Osteocyte (in vitro differentiated cells): ENCODE data around the gene ZNF280D. TPM values are rescaled to one million over a fixed set of nuclear protein-coding genes. Genes with fewer than 3 reads are reported as not detected.

Experiments
- DNase-seq: peaks from one replicate; pipeline ENCODE4 v3.0.0; 2021; ENCODE audit warnings: mixed read lengths; ENCODE audit not compliant: unreplicated experiment; ENCODE audit errors: extremely low spot score
- H3K27ac Mint-ChIP-seq: one replicate; pipeline ENCODE4 v1.8.0; 2021; ENCODE audit warnings: mild to moderate bottlenecking, mixed read lengths; ENCODE audit not compliant: unreplicated experiment
- H3K27me3 Mint-ChIP-seq: one replicate; pipeline ENCODE4 v1.8.0; 2021; ENCODE audit warnings: mixed read lengths; ENCODE audit not compliant: unreplicated experiment
- H3K36me3 Mint-ChIP-seq: one replicate; pipeline ENCODE4 v1.8.0; 2021; ENCODE audit warnings: mixed read lengths; ENCODE audit not compliant: unreplicated experiment
- H3K4me1 Mint-ChIP-seq: one replicate; pipeline ENCODE4 v1.8.0; 2021; ENCODE audit warnings: mixed read lengths; ENCODE audit not compliant: unreplicated experiment
- H3K4me3 Mint-ChIP-seq: one replicate; pipeline ENCODE4 v1.8.0; 2021; ENCODE audit warnings: mild to moderate bottlenecking, moderate library complexity, mixed read lengths; ENCODE audit not compliant: unreplicated experiment
- H3K9me3 Mint-ChIP-seq: one replicate; pipeline ENCODE4 v1.8.0; 2021; ENCODE audit warnings: mixed read lengths; ENCODE audit not compliant: unreplicated experiment
- total RNA-seq: library from RNA; stranded (reverse); gene quantifications from 2 replicates; pipeline ENCODE4 v1.2.1, GENCODE V29; 2021
- TF ChIP-seq, protein P1 (sequence below): fragments of 200-600 bp; sonication (generic); IDR thresholded peaks from 2 replicates; pipeline ENCODE4 v1.5.0; 2021; ENCODE audit warnings: antibody characterized with exemption, mild to moderate bottlenecking, moderate library complexity

The ZNF280D gene
- total RNA-seq, 1 donor from 2014 or later, result 16.1 TPM

DNA sequence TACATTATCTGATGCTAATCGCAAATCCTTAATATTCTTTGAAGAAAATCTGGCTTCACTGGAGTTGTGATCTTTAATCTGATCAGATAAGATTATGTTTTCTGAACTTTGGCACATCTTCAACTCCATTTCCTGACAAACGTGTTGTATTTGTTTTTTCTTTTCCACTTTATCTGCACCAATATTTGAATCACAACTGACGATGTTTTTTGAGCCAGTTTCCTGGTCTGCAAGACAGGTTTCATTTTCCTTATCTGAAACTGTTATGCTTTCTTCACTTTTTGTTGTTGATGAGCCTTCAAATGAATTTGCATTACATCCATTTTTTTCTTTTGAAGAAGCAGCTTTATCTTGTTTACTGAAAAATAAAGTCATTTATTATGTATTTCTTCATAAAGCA, 101.5 kb downstream of the ZNF280D start:
- H3K36me3 Mint-ChIP-seq, result peaks cover 7% of the 10 kb centered on the region
- no peaks in the 10 kb centered on the region for H3K9me3 Mint-ChIP-seq
- no peaks in the 10 kb centered on the region for H3K4me1 Mint-ChIP-seq
- DNase-seq, result no peak
- no peaks in the 10 kb centered on the region for H3K27me3 Mint-ChIP-seq
- no peak overlapping the region for H3K4me3 Mint-ChIP-seq
- H3K27ac Mint-ChIP-seq, result no peak overlapping the region
- TF ChIP-seq, protein P1, sequence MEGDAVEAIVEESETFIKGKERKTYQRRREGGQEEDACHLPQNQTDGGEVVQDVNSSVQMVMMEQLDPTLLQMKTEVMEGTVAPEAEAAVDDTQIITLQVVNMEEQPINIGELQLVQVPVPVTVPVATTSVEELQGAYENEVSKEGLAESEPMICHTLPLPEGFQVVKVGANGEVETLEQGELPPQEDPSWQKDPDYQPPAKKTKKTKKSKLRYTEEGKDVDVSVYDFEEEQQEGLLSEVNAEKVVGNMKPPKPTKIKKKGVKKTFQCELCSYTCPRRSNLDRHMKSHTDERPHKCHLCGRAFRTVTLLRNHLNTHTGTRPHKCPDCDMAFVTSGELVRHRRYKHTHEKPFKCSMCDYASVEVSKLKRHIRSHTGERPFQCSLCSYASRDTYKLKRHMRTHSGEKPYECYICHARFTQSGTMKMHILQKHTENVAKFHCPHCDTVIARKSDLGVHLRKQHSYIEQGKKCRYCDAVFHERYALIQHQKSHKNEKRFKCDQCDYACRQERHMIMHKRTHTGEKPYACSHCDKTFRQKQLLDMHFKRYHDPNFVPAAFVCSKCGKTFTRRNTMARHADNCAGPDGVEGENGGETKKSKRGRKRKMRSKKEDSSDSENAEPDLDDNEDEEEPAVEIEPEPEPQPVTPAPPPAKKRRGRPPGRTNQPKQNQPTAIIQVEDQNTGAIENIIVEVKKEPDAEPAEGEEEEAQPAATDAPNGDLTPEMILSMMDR, result no peak

DNA sequence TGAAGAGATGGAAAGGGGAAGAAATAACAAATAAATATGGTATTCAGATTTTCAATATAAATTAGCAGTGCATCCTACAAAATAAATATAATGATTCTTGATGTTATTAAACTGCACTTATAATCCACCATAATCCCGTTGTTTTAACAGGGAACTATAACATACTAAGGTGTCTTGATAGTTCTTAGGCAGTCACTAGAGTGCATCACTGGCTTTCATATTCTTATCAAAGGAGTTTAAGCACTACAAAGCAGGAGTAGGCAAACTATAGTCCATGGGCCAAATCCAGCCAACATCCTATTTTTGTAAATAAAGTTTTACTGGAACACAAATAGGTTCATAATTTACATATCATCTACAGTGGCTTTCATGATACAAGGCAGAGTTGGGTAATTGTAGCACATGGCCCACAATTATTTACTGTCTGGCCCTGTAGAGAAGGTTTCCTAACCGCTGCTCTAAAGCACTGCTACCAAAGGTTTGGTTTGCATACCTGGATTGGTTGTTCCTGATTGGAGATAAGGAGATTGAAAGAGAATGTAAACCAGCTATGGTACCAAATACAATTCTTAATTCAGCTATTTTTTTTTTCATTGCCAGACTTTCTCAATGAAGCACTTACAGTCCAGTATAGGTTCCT, 104.3 kb downstream of the ZNF280D start:
- H3K27me3 Mint-ChIP-seq, result no peaks in the 10 kb centered on the region
- H3K9me3 Mint-ChIP-seq, result no peaks in the 10 kb centered on the region
- no peak for DNase-seq
- TF ChIP-seq, protein P1, result no peak
- no peaks in the 10 kb centered on the region for H3K4me1 Mint-ChIP-seq
- H3K27ac Mint-ChIP-seq, result no peak overlapping the region
- no peak overlapping the region for H3K4me3 Mint-ChIP-seq
- H3K36me3 Mint-ChIP-seq, result peaks cover 5% of the 10 kb centered on the region

DNA sequence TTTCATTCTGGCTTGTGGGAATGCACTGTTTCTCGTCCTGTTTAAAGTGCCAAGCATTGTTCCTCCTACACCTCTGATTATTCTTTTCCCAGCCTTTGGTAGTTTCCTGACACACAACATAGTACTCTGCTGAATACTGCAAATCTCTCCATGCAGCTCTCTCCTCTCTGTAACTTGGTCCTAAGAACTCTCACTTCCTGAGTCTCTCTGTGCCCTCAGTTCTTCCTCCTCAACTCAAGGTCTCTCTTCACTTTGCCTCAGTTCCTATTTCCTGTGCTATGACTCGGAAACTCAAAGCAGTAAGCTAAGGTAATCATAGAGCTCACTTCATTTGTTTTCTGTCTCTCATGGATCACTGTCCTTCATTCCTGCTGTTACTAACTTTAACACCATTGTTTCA, 113.4 kb downstream of the ZNF280D start:
- H3K4me3 Mint-ChIP-seq, result no peak overlapping the region
- DNase-seq, result no peak
- peaks cover 3% of the 10 kb centered on the region for H3K36me3 Mint-ChIP-seq
- H3K27ac Mint-ChIP-seq, result no peak overlapping the region
- H3K9me3 Mint-ChIP-seq, result peaks cover 8% of the 10 kb centered on the region
- H3K27me3 Mint-ChIP-seq, result peaks cover 2% of the 10 kb centered on the region
- TF ChIP-seq, protein P1, result no peak
- no peaks in the 10 kb centered on the region for H3K4me1 Mint-ChIP-seq

DNA sequence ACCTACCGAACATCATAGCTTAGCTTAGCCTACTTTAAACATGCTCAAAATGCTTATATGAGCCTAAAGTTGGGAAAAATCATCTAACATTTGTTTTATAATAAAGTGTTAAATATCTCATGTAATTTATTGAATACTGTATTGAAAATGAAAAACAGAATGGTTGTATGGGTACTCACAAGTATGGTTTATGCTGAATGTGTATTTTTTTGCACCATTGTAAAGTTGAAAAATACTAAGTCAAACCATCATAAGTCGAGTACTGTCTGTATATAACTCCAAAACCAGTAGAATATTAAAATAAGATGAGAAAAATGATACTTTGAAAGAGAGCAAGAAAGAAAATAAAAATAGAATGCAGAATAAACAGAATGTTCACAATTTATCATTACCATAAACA, 115.7 kb downstream of the ZNF280D start:
- DNase-seq, result no peak
- Mint-ChIP-seq H3K36me3 (peaks cover 3% of the 10 kb centered on the region), H3K27ac (no peak overlapping the region), H3K9me3 (peaks cover 8% of the 10 kb centered on the region), H3K4me3 (no peak overlapping the region), H3K4me1 (no peaks in the 10 kb centered on the region), H3K27me3 (peaks cover 12% of the 10 kb centered on the region)
- TF ChIP-seq, protein P1, result no peak

DNA sequence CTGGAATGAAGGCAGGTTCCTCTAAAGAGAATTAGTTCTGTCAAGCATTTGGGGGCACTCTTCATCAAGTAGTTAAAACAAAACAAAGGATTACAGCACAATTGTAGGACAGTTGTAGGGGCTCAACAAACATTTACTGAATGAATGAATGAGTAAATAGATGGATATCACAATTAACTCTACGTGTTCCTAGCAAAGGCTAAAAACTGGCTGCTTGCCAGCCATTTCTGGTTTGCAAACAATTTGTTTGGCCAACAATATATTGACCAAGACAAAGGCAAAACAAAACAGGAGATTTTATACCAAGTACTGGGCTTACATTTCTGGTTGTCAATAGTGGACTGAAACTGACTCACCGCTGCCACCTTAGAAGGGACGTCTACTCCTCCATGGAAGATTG, 116.8 kb downstream of the ZNF280D start:
- H3K27ac Mint-ChIP-seq, result no peak overlapping the region
- DNase-seq, result no peak
- TF ChIP-seq, protein P1, result no peak
- peaks cover 13% of the 10 kb centered on the region for H3K27me3 Mint-ChIP-seq
- H3K9me3 Mint-ChIP-seq, result peaks cover 8% of the 10 kb centered on the region
- H3K36me3 Mint-ChIP-seq, result peaks cover 3% of the 10 kb centered on the region
- no peaks in the 10 kb centered on the region for H3K4me1 Mint-ChIP-seq
- no peak overlapping the region for H3K4me3 Mint-ChIP-seq
